AG04450 (cell line): Measurements from ENCODE around the gene LCP2. TPM values are rescaled to one million over a fixed set of nuclear protein-coding genes. Genes with fewer than 3 reads are reported as not detected.

Source experiments
- CTCF ChIA-PET: fragments of 300-600, 350-600 bp; formaldehyde crosslinking; extraction: SDS; loops from one replicate; lab custom pipeline; 2022; ENCODE audit warnings: antibody characterized with exemption, inconsistent platforms; lab: Charles Lee
- POLR2A ChIA-PET: fragments of 350-600 bp; formaldehyde crosslinking; extraction: SDS; loops from one replicate; lab custom pipeline; 2021; ENCODE audit warnings: antibody characterized with exemption, inconsistent platforms; lab: Yijun Ruan, JAX
- DNase-seq: peaks from one replicate; pipeline ENCODE4 v3.0.0-alpha.2; 2011; ENCODE audit warnings: low read depth, low spot score
- H3K27ac ChIP-seq: one replicate; pipeline ENCODE4 v1.5.1; 2012; ENCODE audit warnings: low read depth, low read length, control low read depth
- H3K27me3 ChIP-seq: one replicate; pipeline ENCODE4 v1.6.0; 2012; ENCODE audit warnings: low read length; ENCODE audit not compliant: control insufficient read depth, insufficient read depth
- H3K4me3 ChIP-seq: 2 replicates; pipeline ENCODE4 v1.5.1; 2011; ENCODE audit warnings: mild to moderate bottlenecking, low read depth, low read length, control low read depth
- H3K9me3 ChIP-seq: 2 replicates; pipeline ENCODE4 v1.5.1; 2012; ENCODE audit warnings: low read length; ENCODE audit not compliant: control insufficient read depth, insufficient read depth
- polyA plus RNA-seq: library from polyadenylated mRNA; depleted of rRNA; stranded (reverse); fragments of >200 nt; gene quantifications from 2 replicates; pipeline ENCODE4 v1.2.3, GENCODE V29; 2011
- TF ChIP-seq, protein P1 (sequence below): IDR thresholded peaks from 2 replicates; pipeline ENCODE4 v1.5.1; 2011; ENCODE audit warnings: low read depth, low read length, control low read depth, inconsistent platforms

Gene LCP2
- polyA plus RNA-seq, 1 experiment: not detected

GRCh38 chr5:170223906-170224305, 73.7 kb downstream of the LCP2 start:
- CTCF ChIA-PET: interaction anchor here (0.9 to 4.8 kb wide), 2 partner anchors 195 to 411 kb away, joined by 5 to 54 read pairs; no protein-coding TSS in a partner anchor
- no peak for DNase-seq
- no peak overlapping the region for H3K27ac ChIP-seq
- no peaks in the 10 kb centered on the region for H3K27me3 ChIP-seq
- H3K9me3 ChIP-seq: no peaks in the 10 kb centered on the region
- TF ChIP-seq, protein P1, sequence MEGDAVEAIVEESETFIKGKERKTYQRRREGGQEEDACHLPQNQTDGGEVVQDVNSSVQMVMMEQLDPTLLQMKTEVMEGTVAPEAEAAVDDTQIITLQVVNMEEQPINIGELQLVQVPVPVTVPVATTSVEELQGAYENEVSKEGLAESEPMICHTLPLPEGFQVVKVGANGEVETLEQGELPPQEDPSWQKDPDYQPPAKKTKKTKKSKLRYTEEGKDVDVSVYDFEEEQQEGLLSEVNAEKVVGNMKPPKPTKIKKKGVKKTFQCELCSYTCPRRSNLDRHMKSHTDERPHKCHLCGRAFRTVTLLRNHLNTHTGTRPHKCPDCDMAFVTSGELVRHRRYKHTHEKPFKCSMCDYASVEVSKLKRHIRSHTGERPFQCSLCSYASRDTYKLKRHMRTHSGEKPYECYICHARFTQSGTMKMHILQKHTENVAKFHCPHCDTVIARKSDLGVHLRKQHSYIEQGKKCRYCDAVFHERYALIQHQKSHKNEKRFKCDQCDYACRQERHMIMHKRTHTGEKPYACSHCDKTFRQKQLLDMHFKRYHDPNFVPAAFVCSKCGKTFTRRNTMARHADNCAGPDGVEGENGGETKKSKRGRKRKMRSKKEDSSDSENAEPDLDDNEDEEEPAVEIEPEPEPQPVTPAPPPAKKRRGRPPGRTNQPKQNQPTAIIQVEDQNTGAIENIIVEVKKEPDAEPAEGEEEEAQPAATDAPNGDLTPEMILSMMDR: no peak
- POLR2A ChIA-PET: no interaction called here
- H3K4me3 ChIP-seq: no peak overlapping the region

DNA sequence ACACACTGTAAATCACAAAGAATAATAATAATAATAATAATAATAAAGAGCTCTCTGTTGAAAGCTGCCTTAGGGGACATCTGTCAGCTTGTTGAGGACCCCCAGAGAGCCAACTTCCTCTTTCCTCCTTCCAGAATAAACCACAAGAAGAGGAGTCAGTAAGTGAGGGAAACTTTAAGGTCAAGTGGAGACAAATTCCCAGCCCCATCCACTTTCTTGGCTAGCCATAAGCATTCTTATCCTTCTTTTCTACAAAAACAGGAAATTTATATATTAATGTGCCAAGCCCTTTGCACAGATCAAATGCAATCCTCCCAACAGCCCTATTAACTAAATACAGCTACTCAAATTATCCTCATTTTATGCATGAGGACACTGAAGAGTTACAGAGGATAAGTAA, 74.2 kb downstream of the LCP2 start:
- Histone ChIP-seq H3K27ac (no peak overlapping the region), H3K9me3 (no peaks in the 10 kb centered on the region), H3K27me3 (no peaks in the 10 kb centered on the region), H3K4me3 (no peak overlapping the region)
- TF ChIP-seq, protein P1: no peak
- ChIA-PET CTCF (interaction anchor here (0.9 to 4.8 kb wide), 2 partner anchors 195 to 411 kb away, joined by 5 to 54 read pairs; no protein-coding TSS in a partner anchor), POLR2A (no interaction called here)
- no peak for DNase-seq

GRCh38 chr5:170221327-170221741, 76.2 kb downstream of the LCP2 start:
- ChIA-PET POLR2A (no interaction called here), CTCF (interaction anchor here (0.8 to 1.4 kb wide), 2 partner anchors 48 to 121 kb away, joined by 3 to 4 read pairs; no protein-coding TSS in a partner anchor)
- Histone ChIP-seq H3K9me3 (no peaks in the 10 kb centered on the region), H3K27ac (no peak overlapping the region), H3K4me3 (no peak overlapping the region), H3K27me3 (no peaks in the 10 kb centered on the region)
- TF ChIP-seq, protein P1: 0 out of 2 replicates have a peak, but pooled peaks have one; percentile 6
- no peak for DNase-seq

DNA sequence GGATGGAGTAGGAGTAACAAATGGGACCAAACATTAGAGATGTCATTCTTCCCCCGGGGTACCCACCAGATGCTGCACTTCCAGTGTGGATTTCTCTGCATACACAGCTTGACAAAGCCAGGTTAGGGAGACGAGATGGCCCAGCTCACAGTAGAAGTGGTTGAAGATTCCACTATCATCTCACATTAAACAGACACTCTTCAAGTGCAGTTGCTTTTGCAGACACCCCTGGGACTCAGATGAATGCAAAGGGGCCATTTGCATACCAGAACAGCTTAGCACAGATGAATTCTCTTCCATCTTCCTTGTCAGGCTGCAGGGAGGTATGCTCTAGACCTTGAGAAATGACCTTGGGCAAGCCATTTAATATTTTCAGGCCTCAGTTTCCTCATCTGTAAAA, 77.4 kb downstream of the LCP2 start:
- H3K9me3 ChIP-seq: no peaks in the 10 kb centered on the region
- no peaks in the 10 kb centered on the region for H3K27me3 ChIP-seq
- no peak for DNase-seq
- H3K4me3 ChIP-seq: no peak overlapping the region
- H3K27ac ChIP-seq: no peak overlapping the region
- POLR2A ChIA-PET: no interaction called here
- TF ChIP-seq, protein P1: no peak
- CTCF ChIA-PET: no interaction called here

GRCh38 chr5:170219615-170220014, 78.0 kb downstream of the LCP2 start:
- Histone ChIP-seq H3K27ac (no peak overlapping the region), H3K9me3 (no peaks in the 10 kb centered on the region), H3K27me3 (no peaks in the 10 kb centered on the region), H3K4me3 (no peak overlapping the region)
- TF ChIP-seq, protein P1: no peak
- ChIA-PET CTCF (interaction anchor here (0.9 kb wide), 1 partner anchor 120 kb away, joined by 7 read pairs; no protein-coding TSS in a partner anchor), POLR2A (no interaction called here)
- DNase-seq: no peak
